HG02588 (cell line): ENCODE data around the gene UTP18.
"Not testable (repeated sequence)": the region's sequence is repeated elsewhere in the genome, so short reads cannot be mapped to it uniquely, and the experiment has no call there.

Experiments used
- ATAC-seq: cut with Tn5 transposase; IDR thresholded peaks from one replicate; pipeline ENCODE4 v1.9.1; 2021; ENCODE audit warnings: mild to moderate bottlenecking, moderate library complexity; ENCODE audit not compliant: unreplicated experiment

UTP18 gene

DNA sequence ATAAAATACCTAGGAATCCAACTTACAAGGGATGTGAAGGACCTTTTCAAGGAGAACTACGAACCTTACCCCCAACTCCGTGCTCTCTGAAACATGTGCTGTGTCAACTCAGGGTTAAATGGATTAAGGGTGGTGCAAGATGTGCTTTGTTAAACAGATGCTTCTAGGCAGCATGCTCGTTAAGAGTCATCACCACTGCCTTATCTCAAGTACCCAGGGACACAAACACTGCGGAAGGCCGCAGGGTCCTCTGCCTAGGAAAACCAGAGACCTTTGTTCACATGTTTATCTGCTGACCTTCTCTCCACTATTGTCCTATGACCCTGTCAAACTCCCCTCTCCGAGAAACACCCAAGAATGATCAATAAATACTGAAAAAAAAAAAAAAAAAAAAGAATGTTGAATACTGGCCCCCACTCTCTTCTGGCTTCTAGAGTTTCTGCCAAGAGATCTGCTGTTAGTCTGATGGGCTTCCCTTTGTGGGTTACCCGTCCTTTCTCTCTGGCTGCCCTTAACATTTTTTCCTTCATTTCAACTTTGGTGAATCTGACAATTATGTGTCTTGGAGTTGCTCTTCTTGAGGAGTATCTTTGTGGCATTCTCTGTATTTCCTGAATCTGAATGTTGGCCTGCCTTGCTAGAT is 70.6 kb downstream of the UTP18 start:
- not testable (repeated sequence) for ATAC-seq

DNA sequence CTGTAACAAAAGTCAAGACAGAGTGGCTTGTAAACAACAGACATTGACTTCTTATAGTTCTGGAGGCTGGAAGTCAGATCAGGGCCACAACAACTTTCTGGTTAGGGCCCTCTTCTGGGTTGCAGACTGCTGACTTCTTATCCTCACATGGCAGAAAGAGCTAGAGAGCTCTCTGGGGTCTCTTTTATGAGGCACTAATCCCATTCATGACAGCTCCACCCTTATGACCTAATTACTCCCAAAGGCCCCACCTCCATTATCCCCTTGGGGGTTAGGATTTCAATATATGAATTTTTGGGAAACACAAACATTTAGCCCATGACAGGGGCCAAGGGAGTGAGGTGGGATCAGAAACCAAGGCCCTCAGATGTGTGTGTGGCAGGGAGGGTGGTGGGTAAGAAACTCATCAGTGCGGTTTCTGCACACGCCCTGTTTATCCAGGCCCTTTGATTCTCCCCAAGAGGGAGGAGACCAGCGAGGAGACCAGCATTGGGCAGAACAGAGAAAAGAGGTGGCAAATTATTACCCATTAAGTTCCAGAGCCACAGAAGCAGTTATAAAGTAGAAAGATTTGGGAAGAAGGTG is 74.8 kb downstream of the UTP18 start:
- no peak for ATAC-seq

DNA sequence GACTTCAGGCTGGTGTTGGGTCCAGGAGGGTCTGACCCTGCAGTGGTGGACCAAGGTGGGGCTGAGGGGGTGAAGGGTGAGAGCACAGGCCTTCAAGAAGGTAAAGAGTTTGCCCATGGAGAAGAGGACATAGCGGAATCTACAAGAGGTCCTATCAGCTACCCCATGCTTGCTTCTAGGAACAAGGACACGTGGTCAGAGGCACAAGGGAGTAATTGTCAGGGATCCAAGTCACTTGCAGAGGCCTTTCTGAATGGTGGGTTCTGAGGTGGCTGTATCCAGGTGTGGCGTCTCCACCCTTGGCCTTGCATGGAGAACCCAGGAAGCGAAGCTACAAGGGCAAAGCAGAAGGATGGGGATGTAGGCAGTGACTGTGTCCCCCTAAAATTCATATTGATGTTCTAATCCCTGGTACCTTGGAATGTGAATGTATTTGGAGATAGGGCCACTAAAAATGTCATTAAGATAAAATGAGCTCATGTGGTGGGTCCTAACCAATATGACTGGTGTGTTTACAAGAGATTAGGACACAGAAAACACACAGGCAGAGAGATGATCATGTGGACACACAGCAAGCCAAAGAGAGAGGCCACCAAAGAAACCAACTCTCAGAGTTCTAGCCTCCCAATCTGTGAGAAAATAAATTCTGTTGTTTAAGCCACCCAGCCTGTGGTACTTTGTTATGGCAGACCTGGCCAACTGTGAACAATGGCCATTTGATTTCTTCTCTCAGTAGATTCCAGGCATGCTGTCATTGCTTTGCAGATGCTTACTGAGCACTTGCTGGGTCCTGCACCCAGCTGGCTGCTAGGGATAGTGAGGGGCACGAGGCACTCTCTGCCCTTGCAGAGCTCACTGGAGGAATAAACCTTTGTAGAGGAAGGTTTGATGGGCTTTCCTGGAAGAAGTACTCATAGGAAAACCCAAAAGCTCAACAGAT is 75.8 kb downstream of the UTP18 start:
- ATAC-seq: no peak

DNA sequence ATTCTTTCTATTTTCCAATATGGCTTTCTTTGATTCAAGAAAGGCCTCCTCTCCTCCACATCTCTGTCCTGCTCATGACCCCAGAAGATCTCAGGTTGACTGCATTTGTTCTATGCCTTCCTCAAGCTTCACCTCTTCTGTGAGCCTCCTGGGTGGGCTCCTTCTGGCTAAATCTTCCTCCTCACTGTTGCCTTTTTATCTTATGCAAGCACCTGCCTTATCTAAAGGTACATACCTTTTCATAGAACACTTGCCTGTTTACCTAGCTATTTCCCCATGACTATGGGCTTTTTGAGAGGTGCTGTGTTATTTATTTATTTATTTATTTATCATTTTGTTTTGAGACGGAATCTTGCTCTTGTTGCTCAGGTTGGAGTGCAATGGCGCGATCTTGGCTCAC is 81.1 kb downstream of the UTP18 start:
- ATAC-seq: no peak

DNA sequence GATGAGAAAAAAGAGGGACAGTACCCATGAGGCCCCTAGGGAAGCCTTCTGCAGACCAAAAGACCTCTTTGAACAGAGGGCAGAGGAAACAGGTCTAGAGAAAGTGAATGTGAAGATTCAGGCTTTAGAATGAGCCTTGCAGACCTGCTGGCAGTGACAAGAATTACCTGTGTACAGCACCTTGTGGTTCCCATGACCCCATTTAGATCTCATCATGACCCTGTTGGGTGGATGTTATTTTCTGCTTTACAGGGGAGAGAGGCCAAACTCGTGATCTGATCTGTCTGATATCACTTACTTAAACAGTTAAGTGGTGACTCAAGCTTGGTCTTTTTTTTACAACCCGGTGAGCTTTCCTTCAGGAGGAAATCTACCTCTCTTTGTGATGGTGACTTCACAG is 81.9 kb downstream of the UTP18 start:
- no peak for ATAC-seq

DNA sequence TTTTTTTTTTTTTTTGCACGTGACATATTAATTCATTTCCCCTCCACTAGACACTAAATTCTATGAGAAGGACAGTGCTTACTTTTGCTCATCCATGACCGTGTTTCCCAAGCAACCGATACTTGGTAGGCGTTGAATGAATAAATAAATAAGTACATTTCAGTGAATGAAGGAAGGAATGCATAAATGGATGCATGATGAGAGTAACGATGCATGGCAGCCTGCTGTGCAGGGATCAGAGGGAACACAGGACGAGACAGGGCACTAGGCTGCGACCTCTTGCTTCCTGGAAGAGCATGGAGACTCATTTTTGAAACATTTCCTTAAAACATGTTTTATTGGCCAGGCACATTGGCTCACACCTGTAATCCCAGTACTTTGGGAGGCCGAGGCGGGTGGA is 84.2 kb downstream of the UTP18 start:
- no peak for ATAC-seq

DNA sequence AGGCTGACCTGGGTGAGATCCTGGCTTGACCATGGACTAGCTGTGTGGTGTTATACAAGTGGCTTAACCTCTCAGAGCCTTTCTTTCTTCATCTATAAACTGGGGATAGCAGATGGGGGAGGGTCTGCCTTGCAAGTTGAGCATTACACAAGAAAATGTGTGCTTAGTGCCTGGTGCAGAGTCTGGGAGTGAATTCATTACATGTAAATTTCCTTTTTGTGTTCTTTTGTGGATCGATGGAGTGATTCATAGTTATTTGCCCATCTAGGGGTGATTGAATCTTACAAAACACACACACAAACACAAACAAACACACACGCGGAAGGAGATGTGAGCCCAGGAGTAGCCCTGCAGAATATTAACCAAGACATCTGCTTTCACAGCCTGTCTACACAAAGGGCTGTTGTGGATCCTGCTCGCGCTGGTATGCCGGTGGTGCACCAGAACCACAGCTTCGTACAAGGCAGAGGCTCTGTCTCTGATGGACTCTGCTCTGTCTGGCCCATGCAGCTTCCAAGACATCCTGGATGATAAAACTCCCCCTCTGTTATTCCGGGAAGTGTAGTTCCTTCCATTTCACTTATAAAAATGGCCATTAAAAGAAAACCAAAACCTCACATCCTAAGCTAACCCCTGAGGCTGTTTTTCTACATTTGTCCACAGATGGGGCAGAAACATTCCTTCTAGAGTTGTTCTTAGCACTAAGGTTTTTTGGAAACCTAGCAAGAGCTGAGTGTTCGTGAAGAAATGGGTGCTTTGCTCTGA is 86.1 kb downstream of the UTP18 start:
- ATAC-seq: no peak
